Neural progenitor cell (in vitro differentiated cells): ENCODE measurements around the gene ATE1. TPM values are rescaled to one million over a fixed set of nuclear protein-coding genes. Genes with fewer than 3 reads are reported as not detected.

Source experiments
- DNase-seq: peaks from one replicate; pipeline ENCODE4 v3.0.0-alpha.2; 2016; ENCODE audit warnings: low spot score
- H2AFZ ChIP-seq: fragments of 200-600 bp; sonication (generic); replicated peaks from 2 replicates; pipeline ENCODE4 v1.6.1; 2016; ENCODE audit warnings: antibody characterized with exemption
- H3F3A ChIP-seq: fragments of 200-600 bp; sonication (generic); 2 replicates; pipeline ENCODE4 v1.6.1; 2016; ENCODE audit warnings: antibody characterized with exemption, low read depth
- H3K27ac ChIP-seq: fragments of 200-600 bp; sonication (generic); 2 replicates; pipeline ENCODE4 v1.5.1; 2016; ENCODE audit warnings: mild to moderate bottlenecking
- H3K27me3 ChIP-seq: fragments of 200-600 bp; sonication (generic); 2 replicates; pipeline ENCODE4 v1.6.1; 2016; ENCODE audit warnings: mild to moderate bottlenecking, moderate library complexity
- H3K36me3 ChIP-seq: fragments of 200-600 bp; sonication (generic); 2 replicates; pipeline ENCODE4 v1.5.1; 2016
- H3K4me1 ChIP-seq: fragments of 200-600 bp; sonication (generic); 2 replicates; pipeline ENCODE4 v1.6.1; 2016; ENCODE audit warnings: mixed run types
- H3K4me2 ChIP-seq: fragments of 200-600 bp; sonication (generic); 2 replicates; pipeline ENCODE4 v1.6.1; 2016
- H3K4me3 ChIP-seq: fragments of 200-600 bp; sonication (generic); 2 replicates; pipeline ENCODE4 v1.5.1; 2016
- H3K79me2 ChIP-seq: fragments of 200-600 bp; sonication (generic); 2 replicates; pipeline ENCODE4 v1.6.1; 2016; ENCODE audit warnings: low read depth
- H3K9ac ChIP-seq: fragments of 200-600 bp; sonication (generic); 2 replicates; pipeline ENCODE4 v1.6.1; 2016
- H3K9me3 ChIP-seq: fragments of 200-600 bp; sonication (generic); 2 replicates; pipeline ENCODE4 v1.5.1; 2016; ENCODE audit warnings: low read depth
- H4K20me1 ChIP-seq: fragments of 200-600 bp; sonication (generic); 2 replicates; pipeline ENCODE4 v1.6.1; 2016; ENCODE audit warnings: low read depth
- H3K27ac Mint-ChIP-seq: 3 replicates; pipeline ENCODE4 v1.8.0; 2021; ENCODE audit warnings: mixed read lengths
- H3K27me3 Mint-ChIP-seq: 2 replicates; pipeline ENCODE4 v1.8.0; 2022; ENCODE audit warnings: low read depth, mild to moderate bottlenecking, inconsistent platforms, moderate library complexity, mixed read lengths; ENCODE audit not compliant: insufficient read depth
- H3K36me3 Mint-ChIP-seq: 3 replicates; pipeline ENCODE4 v1.8.0; 2021; ENCODE audit warnings: mixed read lengths
- H3K4me1 Mint-ChIP-seq: 3 replicates; pipeline ENCODE4 v1.8.0; 2021; ENCODE audit warnings: mixed read lengths
- H3K4me3 Mint-ChIP-seq: 3 replicates; pipeline ENCODE4 v1.8.0; 2021; ENCODE audit warnings: mild to moderate bottlenecking, moderate library complexity, mixed read lengths
- H3K9me3 Mint-ChIP-seq: 3 replicates; pipeline ENCODE4 v1.8.0; 2020; ENCODE audit warnings: mixed read lengths
- CTCF ChIP-seq: fragments of 200-600 bp; sonication (generic); IDR thresholded peaks from 2 replicates; pipeline ENCODE4 v1.5.1; 2017; ENCODE audit warnings: antibody characterized with exemption, mild to moderate bottlenecking
- EZH2 ChIP-seq: fragments of 200-600 bp; sonication (generic); IDR thresholded peaks from 2 replicates; pipeline ENCODE4 v1.6.1; 2017; ENCODE audit warnings: antibody characterized with exemption, mild to moderate bottlenecking, moderate library complexity
- EZH2phosphoT487 ChIP-seq: fragments of 200-600 bp; sonication (generic); IDR thresholded peaks from 2 replicates; pipeline ENCODE4 v1.6.1; 2017; ENCODE audit warnings: antibody characterized with exemption
- total RNA-seq: library from RNA; depleted of rRNA; stranded (reverse); fragments of >200 nt; gene quantifications from 2 replicates; pipeline ENCODE4 v1.2.3, GENCODE V29; 2015; ENCODE audit warnings: low replicate concordance

Gene ATE1
- total RNA-seq, 1 donor from 2014 or later = 57.2 TPM

- Mint-ChIP-seq H3K36me3 (peaks cover 41% of the 10 kb centered on the region), H3K9me3 (peaks cover 49% of the 10 kb centered on the region)
- no peak overlapping the region for H3K4me2 ChIP-seq
Observed at GRCh38 chr10:121753726-121754476, 173.9 kb downstream of the ATE1 start.

GRCh38 chr10:121751191-121751760 lies 176.6 kb downstream of the ATE1 start:
- H3K36me3 Mint-ChIP-seq = peaks cover 23% of the 10 kb centered on the region
- H3K36me3 ChIP-seq = no peaks in the 10 kb centered on the region
- H3K27ac ChIP-seq = no peak overlapping the region
- H3F3A ChIP-seq = peaks cover 4% of the 10 kb centered on the region
- H3K9me3 Mint-ChIP-seq = peaks cover 27% of the 10 kb centered on the region
- H3K27me3 Mint-ChIP-seq = peaks cover 2% of the 10 kb centered on the region
- H3K27ac Mint-ChIP-seq = no peak overlapping the region
- no peak overlapping the region for H3K4me2 ChIP-seq
- H2AFZ ChIP-seq = no peak overlapping the region
- H3K9ac ChIP-seq = no peak overlapping the region
- no peaks in the 10 kb centered on the region for H4K20me1 ChIP-seq
- TF ChIP-seq EZH2phosphoT487 (no peak), CTCF (no peak), EZH2 (no peak)
- DNase-seq = no peak
- H3K4me3 Mint-ChIP-seq = no peak overlapping the region
- H3K9me3 ChIP-seq = no peaks in the 10 kb centered on the region
- H3K27me3 ChIP-seq = no peaks in the 10 kb centered on the region
- H3K4me1 Mint-ChIP-seq = peaks cover 8% of the 10 kb centered on the region
- H3K4me3 ChIP-seq = no peak overlapping the region
- H3K79me2 ChIP-seq = no peaks in the 10 kb centered on the region
- H3K4me1 ChIP-seq = peaks cover 9% of the 10 kb centered on the region

More at GRCh38 chr10:121753726-121754476, 173.9 kb downstream of the ATE1 start:
- Mint-ChIP-seq H3K4me3 (no peak overlapping the region), H3K27me3 (peaks cover 6% of the 10 kb centered on the region), H3K4me1 (no peaks in the 10 kb centered on the region), H3K27ac (no peak overlapping the region)
- Histone ChIP-seq H3K4me3 (no peak overlapping the region), H3K79me2 (no peaks in the 10 kb centered on the region), H3K4me1 (no peaks in the 10 kb centered on the region), H3K27ac (no peak overlapping the region), H3F3A (no peaks in the 10 kb centered on the region), H4K20me1 (no peaks in the 10 kb centered on the region), H3K9ac (no peak overlapping the region), H3K27me3 (no peaks in the 10 kb centered on the region), H3K9me3 (peaks cover 24% of the 10 kb centered on the region), H2AFZ (no peak overlapping the region), H3K36me3 (peaks cover 12% of the 10 kb centered on the region)
- TF ChIP-seq CTCF (peak; percentile 46), EZH2phosphoT487 (no peak)
- no peak for DNase-seq

GRCh38 chr10:121747163-121747775 lies 180.6 kb downstream of the ATE1 start:
- TF ChIP-seq EZH2 (no peak), EZH2phosphoT487 (no peak), CTCF (no peak)
- Histone ChIP-seq H3K27ac (no peak overlapping the region), H3K4me3 (no peak overlapping the region), H4K20me1 (no peaks in the 10 kb centered on the region), H3K36me3 (no peaks in the 10 kb centered on the region), H3K4me1 (peaks cover 9% of the 10 kb centered on the region), H3K9me3 (no peaks in the 10 kb centered on the region), H3K4me2 (no peak overlapping the region), H3K79me2 (no peaks in the 10 kb centered on the region), H3K9ac (no peak overlapping the region), H3F3A (peaks cover 4% of the 10 kb centered on the region), H3K27me3 (no peaks in the 10 kb centered on the region), H2AFZ (no peak overlapping the region)
- H3K9me3 Mint-ChIP-seq = peaks cover under 1% of the 10 kb centered on the region
- H3K36me3 Mint-ChIP-seq = peaks cover 9% of the 10 kb centered on the region
- H3K27ac Mint-ChIP-seq = no peak overlapping the region
- H3K4me1 Mint-ChIP-seq = peaks cover 8% of the 10 kb centered on the region
- peak; percentile 28 for DNase-seq
- no peak overlapping the region for H3K4me3 Mint-ChIP-seq
- peaks cover 2% of the 10 kb centered on the region for H3K27me3 Mint-ChIP-seq
